ENCODE results near the gene OXSR1.
"Not testable (repeated sequence)": the region's sequence is repeated elsewhere in the genome, so short reads cannot be mapped to it uniquely, and the experiment has no call there.

Gene OXSR1

DNA sequence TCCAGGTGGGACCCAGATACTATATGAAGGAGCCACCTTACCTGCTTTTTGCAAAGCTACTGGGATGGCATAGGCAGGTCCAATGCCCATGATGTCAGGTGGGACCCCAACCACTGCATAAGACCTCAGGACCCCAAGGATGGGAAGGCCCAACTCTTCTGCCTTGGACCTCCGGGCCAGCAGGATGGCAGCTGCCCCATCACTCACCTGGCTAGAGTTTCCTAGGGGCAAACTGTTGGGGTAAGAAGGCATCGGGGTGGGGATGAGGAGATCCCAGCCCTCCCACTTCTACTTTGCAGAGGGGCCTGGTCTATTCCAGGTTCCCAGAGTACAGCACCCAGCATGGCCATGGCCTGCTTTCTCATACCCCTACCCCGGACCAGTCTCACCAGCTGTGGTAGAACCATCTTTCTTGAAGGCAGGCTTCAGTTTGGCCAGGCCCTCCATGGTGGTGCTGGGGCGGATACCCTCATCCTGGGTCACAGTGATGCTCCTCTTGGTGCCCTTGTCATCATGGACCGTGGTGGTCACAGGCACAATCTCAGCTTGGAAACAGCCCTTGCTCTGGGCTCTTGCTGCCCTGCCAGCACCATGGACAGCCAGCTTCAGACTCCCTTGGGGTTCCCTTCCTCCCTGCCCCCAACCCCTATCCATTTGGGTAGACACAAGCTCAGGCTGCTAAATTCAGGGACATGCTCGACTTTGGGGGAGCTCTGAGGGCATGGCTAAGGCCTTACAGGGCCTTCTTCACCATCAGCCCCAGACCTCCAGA, 39.0 kb upstream of the OXSR1 start:
- intact Hi-C loops (cut with DNase I): no loop called here
- peak in 2 of 10 donors; percentile 43 to 50 for DNase-seq

DNA sequence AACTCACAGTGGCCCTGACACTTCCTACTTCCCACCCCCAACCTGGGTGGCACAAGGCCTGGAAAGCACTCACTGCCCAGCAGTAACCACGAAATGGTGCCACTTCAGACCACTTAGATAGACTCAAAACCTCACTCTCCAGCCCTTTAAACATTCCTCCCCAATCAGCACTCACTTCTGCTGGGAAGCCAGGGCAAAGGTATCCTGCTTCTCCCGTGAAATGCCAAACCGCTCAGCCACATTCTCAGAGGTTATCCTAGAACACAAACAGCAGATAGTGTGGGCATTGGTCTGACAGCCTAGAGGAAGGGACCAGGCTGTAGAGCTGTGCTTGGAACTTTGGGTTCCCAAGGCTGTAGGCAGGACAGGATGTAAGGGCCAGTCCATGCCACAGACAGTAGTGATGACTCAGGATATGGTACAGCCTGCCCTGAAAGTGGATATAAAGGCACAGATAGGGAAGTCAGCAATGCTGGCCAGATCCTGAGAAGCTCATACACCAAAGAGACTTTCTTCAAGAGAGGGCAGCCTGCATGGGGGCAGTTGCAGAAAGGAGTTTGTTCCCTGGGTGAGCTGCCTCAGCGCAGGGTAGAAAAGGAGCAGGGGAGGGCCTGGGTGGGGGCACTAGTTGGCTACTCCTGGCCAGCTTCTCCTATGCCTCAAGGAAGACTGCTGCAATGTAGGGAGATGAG, 37.6 kb upstream of the OXSR1 start:
- intact Hi-C loops (cut with DNase I): no loop called here
- DNase-seq: peak in 1 of 10 donors; percentile 19

DNA sequence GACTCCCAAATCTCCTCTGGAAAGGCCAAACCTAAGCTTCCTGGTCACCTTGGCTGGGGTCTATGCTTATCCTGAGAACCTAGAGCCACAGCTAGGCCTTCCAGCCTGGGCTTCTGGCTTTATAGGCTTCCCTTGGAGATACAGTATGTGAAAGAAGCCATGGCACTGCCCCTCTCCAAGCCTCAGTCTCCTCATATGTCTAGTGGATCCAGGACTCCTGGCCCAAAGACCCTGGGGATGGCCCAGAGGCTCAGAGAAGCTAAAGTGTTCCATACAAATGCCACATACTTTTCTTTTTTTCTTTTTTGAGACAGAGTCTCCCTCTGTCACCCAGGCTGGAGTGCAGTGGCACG, 37.1 kb upstream of the OXSR1 start:
- intact Hi-C loops (cut with DNase I): no loop called here
- DNase-seq: no peak

DNA sequence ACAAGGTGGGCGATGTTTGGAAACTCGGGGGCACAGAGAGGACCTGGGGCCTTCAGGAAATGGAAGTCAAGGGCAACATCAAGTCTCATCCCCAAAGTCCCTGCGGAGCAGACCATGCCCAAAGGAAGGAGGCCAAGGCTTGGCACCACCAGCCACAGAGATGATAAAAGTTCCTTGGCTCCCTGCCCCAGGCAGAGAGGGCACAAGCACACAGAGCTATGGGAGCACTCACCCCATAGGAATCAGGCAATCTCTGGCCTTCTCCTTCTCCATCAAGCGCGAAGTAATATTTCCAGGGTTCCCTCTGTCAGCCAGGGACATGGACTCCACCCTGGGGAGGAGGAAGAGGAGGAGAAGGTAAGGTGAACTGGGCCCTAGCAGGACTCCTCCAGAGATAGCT, 36.3 kb upstream of the OXSR1 start:
- peak in 2 of 10 donors; percentile 30 to 53 for DNase-seq
- intact Hi-C loops (cut with DNase I): no loop called here

DNA sequence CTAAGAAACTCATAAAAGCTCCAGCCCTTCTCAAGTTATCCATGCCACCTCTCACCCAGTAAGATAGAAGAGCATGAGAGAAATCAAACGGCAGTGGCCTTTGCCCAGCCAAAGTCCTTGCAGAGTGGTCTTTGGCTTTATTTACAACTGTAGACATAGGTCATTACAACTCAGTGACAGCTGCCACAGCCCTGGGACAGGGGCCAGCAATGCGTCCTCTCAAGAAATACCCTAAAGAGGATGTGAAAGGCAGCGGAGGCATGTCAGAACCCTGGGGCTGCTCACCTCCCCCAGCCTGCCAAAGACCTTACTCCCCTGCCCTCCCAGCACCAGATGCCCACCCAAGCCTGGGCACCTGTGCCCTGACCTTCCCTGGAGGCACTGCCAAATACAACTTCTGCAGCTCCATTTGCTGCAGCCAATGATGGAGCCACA, 34.7 kb upstream of the OXSR1 start:
- intact Hi-C loops (cut with DNase I): no loop called here
- peak in 1 of 10 donors; percentile 24 for DNase-seq

DNA sequence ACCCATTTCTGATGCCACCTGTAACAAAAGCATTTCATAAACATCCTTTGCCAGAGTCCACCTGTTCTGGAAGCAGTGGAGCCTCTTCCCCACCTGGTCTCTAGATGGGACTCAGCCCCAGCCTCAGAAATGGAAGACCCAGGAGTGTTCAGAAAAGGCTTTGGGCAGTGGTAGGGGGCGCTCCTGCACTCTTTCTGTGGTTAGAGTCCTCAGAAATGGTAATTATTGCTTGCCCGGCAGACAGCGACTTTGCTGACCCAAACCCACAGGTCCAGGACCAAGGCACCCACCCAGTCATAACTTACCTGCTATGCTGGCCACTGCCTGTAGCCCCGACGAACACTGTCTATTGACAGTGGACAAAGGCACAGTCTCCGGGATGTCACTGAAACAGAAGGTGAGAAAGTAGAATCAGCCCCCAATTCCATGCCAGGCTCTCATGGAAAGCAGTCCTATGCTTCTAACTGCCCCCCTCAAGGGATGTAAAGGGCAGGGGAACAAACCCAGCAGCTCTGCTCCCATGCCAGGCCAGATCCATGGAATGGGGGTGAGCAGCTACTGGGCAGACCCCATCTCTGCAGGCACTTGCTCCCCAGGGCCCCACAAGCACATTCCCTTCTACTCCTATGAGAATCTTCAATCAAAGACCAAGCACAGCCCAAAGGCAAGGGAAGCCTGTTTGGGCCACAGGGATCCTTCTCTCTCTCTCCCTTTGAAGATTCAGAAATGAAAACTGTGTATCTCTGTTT, 33.5 kb upstream of the OXSR1 start:
- intact Hi-C loops (cut with DNase I): no loop called here
- DNase-seq: peak in 3 of 10 donors; percentile 35 to 77 (median 72)

DNA sequence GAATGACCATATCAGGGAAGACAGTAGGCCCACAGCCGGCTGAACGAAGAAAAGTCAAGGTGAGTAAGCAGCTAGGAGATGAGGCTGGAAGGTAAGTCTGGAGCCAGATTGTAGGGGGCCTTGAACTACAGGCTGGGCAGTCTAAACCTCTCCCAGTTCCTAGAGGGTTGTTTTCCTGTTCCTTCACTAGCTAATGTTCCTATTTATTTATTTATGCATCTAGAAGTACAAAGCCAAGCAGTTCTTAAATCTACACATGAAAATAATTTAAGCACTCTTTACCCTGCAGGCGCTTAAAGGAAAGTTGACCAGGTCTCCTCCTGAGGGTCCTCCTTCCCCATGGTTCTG, 32.2 kb upstream of the OXSR1 start:
- DNase-seq: peak in 1 of 10 donors; percentile 10
- intact Hi-C loops (cut with DNase I): no loop called here

DNA sequence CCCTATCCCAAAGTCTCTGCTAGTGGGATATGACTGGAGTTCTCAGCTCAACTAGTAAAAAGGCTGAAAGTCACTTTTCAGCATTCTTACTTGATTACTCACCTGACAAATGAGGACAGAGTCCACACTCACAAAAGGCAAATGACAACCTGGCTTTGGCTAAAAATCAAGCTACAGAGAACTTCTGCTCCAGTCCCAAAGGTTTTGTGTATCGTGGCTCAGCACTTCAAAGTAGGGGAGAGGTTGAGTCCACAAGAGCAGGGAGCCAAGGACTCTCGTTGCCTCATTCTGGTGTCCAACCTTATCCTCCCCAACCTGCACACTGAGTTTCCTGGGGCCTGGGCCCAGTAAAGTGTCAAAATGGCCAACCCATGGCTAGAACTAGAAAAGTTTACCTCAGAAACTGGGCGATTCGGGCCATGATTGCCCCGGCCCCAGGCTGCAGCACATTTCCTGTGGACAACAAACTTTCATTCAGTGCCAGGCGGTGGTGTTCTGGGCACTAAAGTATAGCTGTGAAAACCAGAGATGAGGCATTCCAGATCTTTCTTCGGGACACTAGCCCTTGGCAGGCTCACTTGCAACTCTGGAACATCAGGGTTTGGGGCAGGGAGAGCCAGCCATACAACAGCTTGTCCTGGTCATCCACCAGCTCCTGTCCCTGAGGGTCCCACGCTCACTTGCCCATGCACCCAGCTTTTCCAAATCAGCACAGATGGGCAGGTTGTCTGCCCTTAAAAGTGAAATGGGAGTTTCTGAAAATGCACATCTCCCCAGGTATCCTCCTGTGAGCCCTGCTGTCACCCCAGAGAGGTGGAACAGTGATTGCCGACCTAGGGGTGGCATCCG, 31.6 kb upstream of the OXSR1 start:
- peak in 1 of 10 donors; percentile 29 for DNase-seq
- intact Hi-C loops (cut with DNase I): no loop called here

DNA sequence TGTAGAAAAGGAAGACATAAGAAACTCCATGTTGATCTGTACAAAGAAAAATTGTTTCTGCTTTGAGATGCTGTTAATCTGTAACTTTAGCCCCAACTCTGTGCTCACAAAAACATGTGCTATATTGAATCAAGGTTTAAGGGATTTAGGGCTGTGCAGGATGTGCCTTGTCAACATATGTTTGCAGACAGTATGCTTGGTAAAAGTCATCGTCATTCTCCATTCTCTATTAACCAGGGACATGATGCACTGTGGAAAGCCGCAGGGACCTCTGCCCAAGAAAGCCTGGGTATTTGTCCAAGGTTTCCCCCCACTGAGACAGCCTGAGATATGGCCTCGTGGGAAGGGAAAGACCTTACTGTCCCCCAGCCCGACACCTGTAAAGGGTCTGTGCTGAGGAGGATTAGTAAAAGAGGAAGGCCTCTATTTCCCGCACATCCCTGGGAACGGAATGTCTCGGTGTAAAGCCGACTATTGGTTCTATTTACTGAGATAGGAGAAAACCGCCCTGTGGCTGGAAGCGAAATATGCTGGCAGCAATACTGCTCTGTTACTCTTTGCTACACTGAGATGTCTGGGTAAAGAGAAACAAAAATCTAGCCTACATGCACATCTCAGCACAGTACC, 30.7 kb upstream of the OXSR1 start:
- peak in 1 of 10 donors; percentile 7 for DNase-seq
- intact Hi-C loops (cut with DNase I): not testable (repeated sequence)

DNA sequence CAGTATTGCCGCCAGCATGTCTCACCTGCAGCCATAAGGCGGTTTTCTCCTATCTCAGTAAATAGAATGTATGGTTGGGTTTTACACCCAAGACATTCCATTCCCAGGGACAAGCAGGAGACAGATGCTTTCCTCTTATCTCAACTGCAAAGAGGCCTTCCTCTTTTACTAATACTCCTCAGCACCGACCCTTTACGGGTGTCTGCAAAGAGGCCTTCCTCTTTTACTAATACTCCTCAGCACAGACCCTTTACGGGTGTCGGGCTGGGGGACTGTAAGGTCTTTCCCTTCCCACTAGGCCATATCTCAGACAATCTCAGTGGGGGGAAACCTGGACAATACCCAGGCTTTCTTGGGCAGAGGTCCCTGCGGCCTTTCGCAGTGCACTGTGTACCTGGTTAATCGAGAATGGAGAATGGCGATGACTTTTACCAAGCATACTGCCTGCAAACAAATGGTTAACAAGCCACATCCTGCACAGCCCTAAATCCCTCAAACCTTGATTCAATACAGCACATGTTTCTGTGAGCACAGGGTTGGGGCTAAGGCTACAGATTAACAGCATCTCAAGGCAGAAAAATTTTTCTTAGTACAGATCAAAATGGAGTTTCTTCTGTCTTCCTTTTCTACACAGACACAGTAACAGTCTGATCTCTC, 29.6 kb upstream of the OXSR1 start:
- DNase-seq: not testable (repeated sequence)
- intact Hi-C loops (cut with DNase I): loop anchor here (2.0 kb wide), 2 partner anchors 29 to 361 kb away; partner anchors contain the start of genes EXOG and OXSR1

DNA sequence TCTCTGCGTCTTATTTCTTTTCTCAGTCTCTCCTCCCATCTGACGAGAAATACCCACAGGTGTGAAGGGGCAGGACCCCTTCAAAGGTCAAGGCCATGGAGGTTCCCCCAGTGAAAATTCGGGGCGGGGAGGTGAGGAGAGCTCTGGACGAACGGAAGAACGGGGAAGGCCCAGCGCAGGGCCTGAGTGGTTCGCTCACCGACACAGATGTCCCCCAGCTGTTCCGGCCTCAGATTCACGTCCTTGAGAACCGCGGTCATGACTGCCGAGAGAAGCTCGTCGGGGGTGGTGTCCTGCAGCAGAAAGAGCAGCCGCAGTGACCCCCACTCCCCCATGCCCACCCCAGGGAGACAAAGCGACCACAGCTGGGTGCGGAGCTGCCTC, 29.0 kb upstream of the OXSR1 start:
- no peak for DNase-seq
- intact Hi-C loops (cut with DNase I): loop anchor here (2.0 kb wide), 2 partner anchors 28 to 360 kb away; partner anchors contain the start of genes EXOG and OXSR1

DNA sequence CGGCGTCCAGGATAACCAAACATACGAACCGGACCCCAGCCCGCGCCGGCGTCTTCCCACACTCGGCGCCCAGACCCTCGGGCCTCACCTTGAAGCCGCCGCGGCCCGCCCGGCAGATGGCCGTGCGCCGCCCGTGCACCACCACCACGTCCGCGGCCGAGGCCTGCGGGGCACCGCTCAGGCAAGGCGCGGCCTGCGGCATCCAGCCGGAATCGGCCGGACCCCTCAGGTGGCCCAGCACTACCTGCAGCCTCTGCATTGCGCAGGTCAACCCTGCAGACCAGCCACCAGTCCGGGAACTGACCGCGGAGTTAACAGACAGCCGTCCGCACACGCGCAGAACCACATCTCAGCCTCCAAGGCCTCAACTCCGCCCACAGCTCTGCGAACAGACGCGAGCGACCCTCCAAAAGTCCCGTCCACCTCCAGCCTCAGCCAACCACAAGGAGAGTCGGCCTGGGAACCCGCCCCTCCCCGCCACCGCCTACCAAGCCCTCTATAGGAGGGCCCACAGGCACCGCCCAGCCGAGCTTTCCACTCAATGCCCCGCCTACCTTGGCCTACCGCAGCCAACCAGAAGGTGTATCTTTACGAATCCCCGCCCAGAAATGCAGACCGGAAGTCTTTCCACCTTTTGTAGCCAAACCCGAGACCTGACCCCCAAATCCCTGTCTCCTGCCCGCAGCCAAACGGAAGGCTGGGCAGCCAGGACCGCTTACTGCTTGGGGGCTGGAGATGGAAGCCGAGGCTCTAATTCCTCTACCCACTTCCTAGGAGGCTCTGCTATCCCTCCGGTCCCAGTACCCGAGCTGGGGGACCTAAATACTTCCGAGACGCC, 28.3 kb upstream of the OXSR1 start, which contains the start of gene ACAA1:
Gene ACAA1, minus strand, starts transcription at position 351 of the 838 bp plus-strand sequence. Its CDS starts 92 bp downstream, at position 259.
- intact Hi-C loops (cut with DNase I): loop anchor here (2.0 kb wide), 2 partner anchors 28 to 360 kb away; partner anchors contain the start of genes EXOG and OXSR1
- DNase-seq: peak; percentile 98 to 100 (median 100)

DNA sequence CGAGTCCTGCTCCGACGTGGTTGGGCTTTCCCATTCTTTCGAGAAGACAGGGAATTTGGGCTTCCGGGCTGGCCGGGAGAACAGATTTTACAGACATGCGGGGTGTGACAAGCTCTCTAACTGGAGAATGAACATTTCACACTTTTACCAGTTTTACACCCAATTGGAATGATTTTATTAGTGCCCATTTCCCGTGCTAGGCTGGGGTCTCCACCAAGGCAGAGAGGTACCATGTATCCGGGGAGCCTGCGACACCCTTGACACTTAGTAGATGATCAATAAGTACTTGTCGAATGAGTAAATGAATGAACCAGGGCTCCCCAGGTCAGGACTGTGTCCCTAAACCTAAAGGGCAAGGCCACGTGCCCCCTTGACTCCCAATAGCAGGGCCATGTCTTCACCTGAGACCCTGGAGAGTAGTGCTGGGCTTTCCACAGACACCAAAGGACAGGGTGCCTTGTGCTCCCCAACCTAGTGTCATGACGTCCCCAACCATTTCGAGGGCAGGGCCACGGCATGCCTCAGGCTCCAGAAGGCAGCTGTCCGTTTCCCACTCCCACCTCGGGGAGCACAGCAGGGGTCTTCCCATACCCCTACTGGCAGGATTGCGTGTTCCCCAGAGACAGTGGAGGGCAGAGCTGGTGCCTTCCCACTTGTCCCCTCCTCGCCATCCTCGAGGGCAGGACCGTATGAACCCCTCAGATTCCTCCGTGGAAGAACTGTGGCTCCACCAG, 27.6 kb upstream of the OXSR1 start:
- intact Hi-C loops (cut with DNase I): loop anchor here (2.0 kb wide), 2 partner anchors 27 to 359 kb away; partner anchors contain the start of genes EXOG and OXSR1
- no peak for DNase-seq

DNA sequence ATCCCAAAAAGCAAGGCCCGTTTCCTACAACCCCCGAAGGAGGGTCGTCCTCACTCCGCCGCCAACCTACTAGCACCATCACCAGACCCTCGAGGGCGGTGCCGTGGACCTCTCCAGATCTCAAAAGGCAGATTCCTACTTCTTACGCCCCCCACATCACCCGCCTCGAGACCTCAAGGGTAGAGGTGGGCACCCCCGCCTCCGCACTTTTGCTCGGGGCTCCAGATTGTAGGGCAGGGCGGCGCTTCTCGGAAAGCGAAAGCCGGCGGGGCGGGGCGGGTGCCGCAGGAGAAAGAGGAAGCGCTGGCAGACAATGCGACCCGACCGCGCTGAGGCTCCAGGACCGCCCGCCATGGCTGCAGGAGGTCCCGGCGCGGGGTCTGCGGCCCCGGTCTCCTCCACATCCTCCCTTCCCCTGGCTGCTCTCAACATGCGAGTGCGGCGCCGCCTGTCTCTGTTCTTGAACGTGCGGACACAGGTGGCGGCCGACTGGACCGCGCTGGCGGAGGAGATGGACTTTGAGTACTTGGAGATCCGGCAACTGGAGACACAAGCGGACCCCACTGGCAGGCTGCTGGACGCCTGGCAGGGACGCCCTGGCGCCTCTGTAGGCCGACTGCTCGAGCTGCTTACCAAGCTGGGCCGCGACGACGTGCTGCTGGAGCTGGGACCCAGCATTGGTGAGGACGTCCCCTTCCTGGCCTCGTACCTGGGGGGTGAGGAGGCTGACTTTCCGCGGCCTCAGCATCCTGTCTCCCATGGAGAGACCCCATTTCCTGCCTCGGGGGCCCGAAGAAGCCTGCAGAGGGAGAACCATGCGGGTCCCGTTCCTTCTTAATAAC, 26.8 kb upstream of the OXSR1 start, which contains the start of gene MYD88:
Gene MYD88, plus strand, starts transcription at position 313 of the 842 bp plus-strand sequence. Its CDS starts 40 bp downstream, at position 353.
- intact Hi-C loops (cut with DNase I): no loop called here

DNA sequence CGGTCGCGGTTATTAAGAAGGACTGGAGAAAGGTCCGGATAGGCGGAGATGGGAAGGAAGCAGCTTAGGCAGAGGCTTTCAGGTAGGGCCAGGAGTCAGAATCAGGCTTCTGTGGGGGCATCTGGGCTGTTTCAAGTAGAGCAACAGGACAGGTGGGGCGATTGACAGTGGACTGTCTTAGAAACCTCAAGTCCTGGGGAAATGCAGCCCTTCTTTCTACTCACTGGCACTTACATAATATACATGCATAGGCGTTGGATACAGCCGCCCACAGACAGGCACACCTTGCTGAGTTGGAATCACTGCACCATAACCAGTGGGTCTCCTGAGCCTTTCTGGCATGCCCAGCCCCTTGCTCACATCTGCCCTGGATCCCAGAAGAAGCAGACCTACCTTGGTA, 26.1 kb upstream of the OXSR1 start:
- DNase-seq: peak in 1 of 10 donors; percentile 17
- intact Hi-C loops (cut with DNase I): no loop called here

More for the DNA sequence above, 26.8 kb upstream of the OXSR1 start, which contains the start of gene MYD88:
- peak in 8 of 10 donors; percentile 36 to 93 (median 61) for DNase-seq

DNA sequence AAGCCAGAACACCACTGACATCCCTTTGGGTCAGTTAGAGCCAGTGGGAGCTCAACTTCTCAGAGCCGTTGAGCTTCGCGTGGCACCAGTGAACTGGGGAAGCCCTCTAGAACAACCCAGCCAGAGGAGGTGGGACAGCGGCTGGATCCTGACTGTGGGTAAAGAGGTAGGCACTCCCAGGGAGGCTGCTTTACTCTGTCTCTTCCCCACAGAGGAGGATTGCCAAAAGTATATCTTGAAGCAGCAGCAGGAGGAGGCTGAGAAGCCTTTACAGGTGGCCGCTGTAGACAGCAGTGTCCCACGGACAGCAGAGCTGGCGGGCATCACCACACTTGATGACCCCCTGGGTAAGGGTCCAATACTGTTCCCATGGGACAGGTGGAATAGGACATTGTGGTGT, 25.7 kb upstream of the OXSR1 start:
- peak in 1 of 10 donors; percentile 17 for DNase-seq
- intact Hi-C loops (cut with DNase I): no loop called here
